NCI-H460 (cell line): Measurements from ENCODE around the gene DNAH12. TPM values are rescaled to one million over a fixed set of nuclear protein-coding genes. Genes with fewer than 3 reads are reported as not detected.

Source experiments
- DNase-seq: peaks from one replicate; pipeline ENCODE4 v3.0.0-alpha.2; 2016; ENCODE audit warnings: low read depth; ENCODE audit errors: extremely low read depth
- polyA plus RNA-seq: library from polyadenylated mRNA; depleted of rRNA; stranded (reverse); fragments of >200 nt; gene quantifications from 2 replicates; pipeline ENCODE4 v1.2.3, GENCODE V29; 2014; cell fraction: nucleus; rRNA removed
- total RNA-seq: library from RNA; depleted of rRNA; stranded (reverse); fragments of >200 nt; shearing (Covaris generic); gene quantifications from 2 replicates; pipeline ENCODE4 v1.2.3, GENCODE V29; 2014; rRNA removed

The DNAH12 gene, protein sequence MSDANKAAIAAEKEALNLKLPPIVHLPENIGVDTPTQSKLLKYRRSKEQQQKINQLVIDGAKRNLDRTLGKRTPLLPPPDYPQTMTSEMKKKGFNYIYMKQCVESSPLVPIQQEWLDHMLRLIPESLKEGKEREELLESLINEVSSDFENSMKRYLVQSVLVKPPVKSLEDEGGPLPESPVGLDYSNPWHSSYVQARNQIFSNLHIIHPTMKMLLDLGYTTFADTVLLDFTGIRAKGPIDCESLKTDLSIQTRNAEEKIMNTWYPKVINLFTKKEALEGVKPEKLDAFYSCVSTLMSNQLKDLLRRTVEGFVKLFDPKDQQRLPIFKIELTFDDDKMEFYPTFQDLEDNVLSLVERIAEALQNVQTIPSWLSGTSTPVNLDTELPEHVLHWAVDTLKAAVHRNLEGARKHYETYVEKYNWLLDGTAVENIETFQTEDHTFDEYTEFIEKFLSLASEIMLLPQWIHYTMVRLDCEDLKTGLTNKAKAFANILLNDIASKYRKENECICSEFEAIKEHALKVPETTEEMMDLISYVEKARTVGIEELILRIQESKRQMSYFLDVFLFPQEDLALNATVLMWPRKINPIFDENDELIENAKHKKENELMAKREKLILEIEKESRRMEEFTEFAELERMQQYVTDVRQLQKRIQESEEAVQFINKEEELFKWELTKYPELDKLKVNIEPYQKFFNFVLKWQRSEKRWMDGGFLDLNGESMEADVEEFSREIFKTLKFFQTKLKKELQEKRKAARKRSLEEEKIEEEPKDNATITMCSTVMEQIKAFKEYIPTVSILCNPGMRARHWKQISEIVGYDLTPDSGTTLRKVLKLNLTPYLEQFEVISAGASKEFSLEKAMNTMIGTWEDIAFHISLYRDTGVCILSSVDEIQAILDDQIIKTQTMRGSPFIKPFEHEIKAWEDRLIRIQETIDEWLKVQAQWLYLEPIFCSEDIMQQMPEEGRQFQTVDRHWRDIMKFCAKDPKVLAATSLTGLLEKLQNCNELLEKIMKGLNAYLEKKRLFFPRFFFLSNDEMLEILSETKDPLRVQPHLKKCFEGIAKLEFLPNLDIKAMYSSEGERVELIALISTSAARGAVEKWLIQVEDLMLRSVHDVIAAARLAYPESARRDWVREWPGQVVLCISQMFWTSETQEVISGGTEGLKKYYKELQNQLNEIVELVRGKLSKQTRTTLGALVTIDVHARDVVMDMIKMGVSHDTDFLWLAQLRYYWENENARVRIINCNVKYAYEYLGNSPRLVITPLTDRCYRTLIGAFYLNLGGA (N-terminal part only)
- not detected in 2 replicates for total RNA-seq
- 0.01 TPM in 1 of 2 replicates, not detected in the other for polyA plus RNA-seq

DNA sequence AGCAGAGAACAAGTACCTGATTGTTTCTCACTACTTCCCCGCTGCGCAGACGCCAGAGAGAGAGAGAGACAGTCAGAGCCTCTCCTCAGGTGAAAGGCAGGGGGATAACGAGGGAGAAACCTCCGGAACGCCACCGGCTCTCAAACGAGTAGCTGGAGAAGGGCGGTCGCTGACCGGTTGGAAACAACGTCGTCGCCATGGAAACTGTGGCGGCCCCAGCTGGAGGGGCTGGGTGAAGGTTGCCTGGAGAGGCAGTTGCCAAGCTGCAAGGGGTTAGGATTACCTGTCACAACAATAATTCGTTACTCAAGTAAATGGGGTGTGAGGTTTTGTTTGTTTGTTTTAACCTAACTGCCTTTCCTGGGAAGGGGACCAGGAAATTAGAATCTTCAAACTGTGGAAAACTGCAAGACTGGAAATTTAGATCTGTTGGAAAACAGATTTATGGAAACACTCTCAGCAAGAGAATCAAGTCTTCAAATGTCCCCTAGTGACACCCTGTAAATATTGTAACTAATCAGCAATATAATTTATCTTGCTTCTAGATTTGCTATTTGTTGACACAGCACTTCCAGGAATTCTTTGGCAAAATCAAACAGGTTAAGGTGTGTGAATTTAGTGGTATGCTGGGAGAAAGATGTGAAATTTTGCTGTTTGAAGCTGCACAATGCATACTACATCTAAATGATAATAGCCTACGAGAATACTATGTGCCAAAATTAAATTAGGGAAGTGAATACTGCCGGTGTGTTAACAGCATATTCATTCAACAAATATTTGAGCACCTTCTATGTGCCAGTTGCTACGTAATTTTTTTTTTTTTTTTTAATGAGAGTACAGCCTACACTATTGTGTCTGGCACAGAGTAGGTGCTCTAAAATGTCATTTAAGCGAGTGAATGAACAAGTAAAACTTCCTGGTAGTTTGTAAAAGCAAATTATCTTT is at the start of gene DNAH12:
Gene DNAH12 (minus strand): TSS at position 164 of the 945 bp plus-strand sequence. CDS start 1,474 bp downstream, outside the sequence.
- DNase-seq = no peak

DNA sequence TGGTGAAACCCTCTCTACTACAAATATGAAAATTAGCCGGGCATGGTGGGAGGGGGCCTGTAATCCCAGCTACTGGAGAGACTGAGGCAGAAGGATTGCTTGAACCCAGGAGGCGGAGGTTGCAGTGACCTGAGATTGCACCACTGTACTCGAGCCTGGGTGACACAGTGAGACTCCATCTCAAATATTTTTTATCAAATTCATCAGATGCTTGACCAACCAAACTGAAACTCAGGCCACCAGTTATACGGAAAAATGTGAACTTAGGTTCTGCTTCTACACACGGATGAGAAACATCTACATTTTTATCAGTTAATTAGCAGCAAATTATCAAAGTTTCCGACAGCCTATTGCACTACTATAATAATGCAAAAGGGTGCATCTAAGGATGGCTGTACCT is 48.2 kb upstream of the DNAH12 start:
- DNase-seq = no peak

- no peak for DNase-seq
Measured at GRCh38 chr3:57587905-57588304, 43.8 kb upstream of the DNAH12 start.

DNA sequence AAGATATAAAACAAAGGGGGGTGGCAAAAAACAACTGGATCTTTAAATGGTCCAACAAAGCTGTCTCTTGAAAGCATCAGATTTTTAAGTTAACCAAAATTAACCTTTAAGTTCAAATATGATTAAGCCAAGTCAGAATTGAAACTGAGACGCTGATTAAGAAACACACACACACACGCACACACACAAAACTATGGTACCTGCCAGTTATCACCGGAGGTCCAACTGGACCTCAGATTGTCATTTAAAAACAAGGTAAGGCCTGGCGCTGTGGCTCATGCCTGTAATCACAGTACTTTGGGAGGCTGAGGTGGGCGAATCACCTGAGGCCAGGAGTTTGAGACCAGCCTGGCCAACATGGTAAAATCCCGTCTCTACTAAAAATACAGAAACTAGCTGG is 42.6 kb upstream of the DNAH12 start:
- DNase-seq = no peak

DNA sequence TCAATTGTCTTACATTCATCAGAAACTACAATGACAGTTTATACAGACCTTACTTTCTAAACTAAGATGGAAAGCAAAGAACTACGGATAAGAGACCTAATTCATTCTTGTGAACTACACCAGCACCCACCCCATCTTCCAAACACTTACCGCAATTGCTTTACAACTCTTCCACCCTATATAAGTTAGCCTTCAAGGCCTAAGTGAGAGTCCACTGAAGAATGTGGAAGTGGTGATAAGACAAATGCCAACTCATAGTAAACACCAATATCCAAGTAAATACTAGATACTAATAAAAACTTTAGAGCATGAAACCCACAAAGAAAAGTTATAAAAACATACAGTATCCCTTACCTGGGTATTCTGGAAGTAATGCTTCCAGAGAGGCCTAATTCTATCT is 39.4 kb upstream of the DNAH12 start:
- no peak for DNase-seq

- DNase-seq = no peak
Measured at GRCh38 chr3:57582474-57583168, 38.5 kb upstream of the DNAH12 start.

DNA sequence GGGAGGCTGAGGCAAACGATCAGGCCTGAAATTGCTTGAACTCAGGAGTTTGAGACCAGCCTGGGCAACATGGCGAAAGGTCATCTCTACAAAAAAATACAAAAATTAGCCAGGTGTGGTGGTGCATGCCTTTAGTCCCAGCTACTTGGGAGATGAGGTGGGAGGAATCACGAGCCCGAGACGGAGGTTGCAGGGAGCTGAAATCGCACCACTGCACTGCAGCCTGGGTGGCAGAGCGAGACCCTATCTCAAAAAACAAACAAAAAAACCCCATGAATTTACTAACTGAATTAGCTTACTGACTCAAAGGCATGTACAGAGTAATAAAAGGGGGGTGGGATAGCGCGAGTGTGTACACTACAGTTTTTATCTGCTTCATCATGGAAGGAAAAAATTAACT is 33.7 kb upstream of the DNAH12 start:
- no peak for DNase-seq

- DNase-seq = no peak
Measured at GRCh38 chr3:57575966-57576626, 32.0 kb upstream of the DNAH12 start.

GRCh38 chr3:57572096-57572495 is 28.0 kb upstream of the DNAH12 start:
- DNase-seq = no peak

GRCh38 chr3:57570878-57571277 is 26.7 kb upstream of the DNAH12 start:
- DNase-seq = no peak

- no peak for DNase-seq
Measured at GRCh38 chr3:57569859-57570450, 25.8 kb upstream of the DNAH12 start.

DNA sequence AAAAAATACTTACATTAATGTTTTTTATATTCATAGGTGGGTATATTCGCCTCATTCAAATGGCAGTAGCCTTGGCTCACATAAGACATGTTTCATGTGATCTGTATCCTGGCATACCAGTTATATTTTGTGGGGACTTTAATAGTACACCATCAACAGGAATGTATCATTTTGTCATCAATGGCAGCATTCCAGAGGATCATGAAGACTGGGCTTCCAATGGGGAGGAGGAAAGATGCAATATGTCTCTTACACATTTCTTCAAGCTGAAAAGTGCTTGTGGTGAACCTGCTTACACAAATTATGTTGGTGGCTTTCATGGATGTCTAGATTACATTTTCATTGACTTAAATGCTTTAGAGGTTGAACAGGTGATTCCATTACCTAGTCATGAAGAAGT is 15.4 kb upstream of the DNAH12 start:
- no peak for DNase-seq

- DNase-seq = no peak
Measured at GRCh38 chr3:57557085-57557537, 13.0 kb upstream of the DNAH12 start.

- DNase-seq = no peak
Measured at GRCh38 chr3:57556459-57557084, 12.4 kb upstream of the DNAH12 start.

DNA sequence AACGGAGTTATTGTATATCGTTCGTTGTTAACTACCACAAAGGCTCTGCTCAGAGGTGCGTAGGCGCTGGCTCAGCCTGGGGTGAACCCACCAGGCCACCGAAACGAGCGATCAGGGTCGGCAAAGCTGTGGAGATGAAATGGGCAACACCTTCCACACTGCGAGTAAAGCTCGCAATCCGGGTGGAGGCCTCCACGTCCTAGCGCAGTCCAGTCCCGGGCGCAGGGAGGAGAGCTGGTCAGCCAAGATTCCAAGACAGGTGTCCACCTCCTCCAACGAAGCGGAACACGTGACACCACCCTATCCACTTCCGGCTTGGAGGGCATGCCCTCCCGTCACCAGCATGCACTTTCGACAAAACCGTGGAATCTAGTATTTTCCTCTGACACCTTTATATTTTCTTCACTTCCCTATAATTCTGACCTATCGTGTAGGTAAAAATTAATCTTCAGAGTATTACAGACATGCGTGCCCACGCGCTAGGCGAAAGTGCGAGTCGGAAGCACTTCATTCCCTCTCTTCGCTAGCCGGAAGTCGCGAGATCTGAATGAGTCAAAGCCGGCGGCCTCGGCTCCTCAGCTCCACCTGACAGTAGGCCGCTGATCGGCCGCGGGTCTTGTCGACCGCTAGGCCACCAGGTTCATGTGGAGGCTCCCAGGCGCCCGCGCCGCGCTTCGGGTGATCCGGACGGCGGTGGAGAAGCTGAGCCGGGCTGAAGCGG is 11.8 kb upstream of the DNAH12 start, which contains the start of gene PDE12:
Gene PDE12 (plus strand): TSS at position 537 of the 721 bp plus-strand sequence. CDS start 106 bp downstream, at position 643.
- peak; percentile 78 for DNase-seq

- no peak for DNase-seq
Measured at GRCh38 chr3:57555306-57555705, 11.2 kb upstream of the DNAH12 start.

DNA sequence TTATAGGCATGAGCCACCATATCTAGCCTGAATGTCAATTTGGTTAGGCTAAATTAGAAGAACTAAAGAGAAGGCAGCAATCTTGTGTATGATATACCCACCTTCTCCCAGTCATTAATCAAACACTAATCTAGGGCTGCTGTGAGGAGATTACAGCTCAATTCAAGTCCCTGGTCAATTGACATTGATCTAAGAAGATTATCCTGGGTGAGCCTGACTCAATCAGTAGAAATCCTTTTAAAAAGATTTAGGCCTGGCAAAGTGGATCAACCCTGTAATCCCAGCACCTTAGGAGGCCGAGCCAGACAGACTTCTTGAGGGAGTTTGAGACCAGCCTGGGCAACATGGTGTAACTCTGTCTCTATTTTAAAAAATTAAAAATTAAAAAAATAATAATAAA is 2.5 kb upstream of the DNAH12 start:
- no peak for DNase-seq
